Measurements from ENCODE around the gene MYO10. TPM values are rescaled to one million over a fixed set of nuclear protein-coding genes. Genes with fewer than 3 reads are reported as not detected.

Gene MYO10
- total RNA-seq, 1 experiment from 2014 or later, result 71.9 TPM

GRCh38 chr5:16679190-16679589 is 256.9 kb downstream of the MYO10 start:
- H3K4me1 ChIP-seq (ENCODE audit: control insufficient read depth, insufficient read depth, low read length), result no peaks in the 10 kb centered on the region
- no TSS peak for BruUV-seq (replicated peaks)
- TF ChIP-seq REST (IDR thresholded peaks at IDR 0.05; ENCODE audit: insufficient read depth in 1 of 2, low read depth in 2 of 2, low read length in 1 of 2), result no peak
- TF ChIP-seq POLR2AphosphoS5 (IDR thresholded peaks at IDR 0.05; ENCODE audit: low read depth, low read length), result no peak
- TF ChIP-seq CTCF (IDR thresholded peaks at IDR 0.05), result no peak
- TF ChIP-seq TCF7L2 (IDR thresholded peaks at IDR 0.05; ENCODE audit: low read depth, low read length), result no peak
- no peak for TF ChIP-seq SIN3A (IDR thresholded peaks at IDR 0.05; ENCODE audit: borderline replicate concordance, insufficient read depth, low read depth, low read length)
- DNase-seq (ENCODE audit: low read depth, low spot score) (no peak), ATAC-seq (no peak)
- CTCF ChIA-PET, result interaction anchor here (1.0 kb wide), 1 partner anchor 12 kb away, joined by 3 read pairs; no protein-coding TSS in a partner anchor
- no peak overlapping the region for H3K4me3 ChIP-seq (ENCODE audit: low read depth in 2 of 2, low read length in 2 of 2)
- in situ Hi-C loops (cut with HindIII; ENCODE audit: low pct_unique_long_range_greater_than_20kb, low sequenced_read_pairs) (no loop called here), intact Hi-C loops (cut with micrococcal nuclease; ENCODE audit: unreplicated experiment) (no loop called here)
- no peaks in the 10 kb centered on the region for H3K27me3 ChIP-seq (ENCODE audit: control insufficient read depth, insufficient read depth, low read length)
- H3K27ac ChIP-seq (ENCODE audit: low read length), result no peak overlapping the region
- H3K9me3 ChIP-seq (ENCODE audit: control insufficient read depth, insufficient read depth, low read depth, low read length), result no peaks in the 10 kb centered on the region
- POLR2A ChIA-PET, result interaction anchor here (0.7 kb wide), 1 partner anchor 14 kb away, joined by 12 read pairs; no protein-coding TSS in a partner anchor
- peaks cover 13% of the 10 kb centered on the region; the same call in 1 of the 2 replicates for H3K36me3 ChIP-seq (ENCODE audit: control insufficient read depth, insufficient read depth, low read length)

- in situ Hi-C loops (cut with HindIII; ENCODE audit: low pct_unique_long_range_greater_than_20kb, low sequenced_read_pairs), result no loop called here
- ATAC-seq (no peak), DNase-seq (ENCODE audit: low read depth, low spot score) (no peak)
- H3K36me3 ChIP-seq (ENCODE audit: control insufficient read depth, insufficient read depth, low read length), result peaks cover 6% of the 10 kb centered on the region; the same call in 1 of the 2 replicates
- H3K27me3 ChIP-seq (ENCODE audit: control insufficient read depth, insufficient read depth, low read length), result no peaks in the 10 kb centered on the region
- H3K9me3 ChIP-seq (ENCODE audit: control insufficient read depth, insufficient read depth, low read depth, low read length), result no peaks in the 10 kb centered on the region
- TF ChIP-seq REST (IDR thresholded peaks at IDR 0.05; ENCODE audit: insufficient read depth in 1 of 2, low read depth in 2 of 2, low read length in 1 of 2), result no peak
- TF ChIP-seq POLR2AphosphoS5 (IDR thresholded peaks at IDR 0.05; ENCODE audit: low read depth, low read length), result no peak
- TF ChIP-seq CTCF (IDR thresholded peaks at IDR 0.05), result no peak
- no peak for TF ChIP-seq TCF7L2 (IDR thresholded peaks at IDR 0.05; ENCODE audit: low read depth, low read length)
- no peak for TF ChIP-seq SIN3A (IDR thresholded peaks at IDR 0.05; ENCODE audit: borderline replicate concordance, insufficient read depth, low read depth, low read length)
- ChIA-PET POLR2A (no interaction called here), CTCF (no interaction called here)
- no peak overlapping the region for H3K27ac ChIP-seq (ENCODE audit: low read length)
- BruUV-seq (replicated peaks), result no TSS peak
- H3K4me1 ChIP-seq (ENCODE audit: control insufficient read depth, insufficient read depth, low read length), result no peaks in the 10 kb centered on the region
- intact Hi-C loops (cut with micrococcal nuclease; ENCODE audit: unreplicated experiment), result no loop called here
- no peak overlapping the region for H3K4me3 ChIP-seq (ENCODE audit: low read depth in 2 of 2, low read length in 2 of 2)
Observed at GRCh38 chr5:16675806-16676205, 260.3 kb downstream of the MYO10 start.

Data from Panc1 (cell line).